Forelimb muscle (tissue), 1 donor: Measurements from ENCODE around the gene CAMTA1. TPM values are rescaled to one million over a fixed set of nuclear protein-coding genes. Genes with fewer than 3 reads are reported as not detected.

Source experiments
- DNase-seq: peaks from one replicate; pipeline ENCODE4 v3.0.0-alpha.2; 2013; ENCODE audit warnings: low read depth
- polyA plus RNA-seq: library from polyadenylated mRNA; unstranded; fragments of 120-200 nt; gene quantifications from one replicate; pipeline ENCODE4 v1.2.1, GENCODE V29; 2013; ENCODE audit not compliant: insufficient read length

CAMTA1 gene
- polyA plus RNA-seq, 1 donor: 43.5 TPM

GRCh38 chr1:6873298-6874015 lies 88.2 kb downstream of the CAMTA1 start:
- no peak for DNase-seq

DNA sequence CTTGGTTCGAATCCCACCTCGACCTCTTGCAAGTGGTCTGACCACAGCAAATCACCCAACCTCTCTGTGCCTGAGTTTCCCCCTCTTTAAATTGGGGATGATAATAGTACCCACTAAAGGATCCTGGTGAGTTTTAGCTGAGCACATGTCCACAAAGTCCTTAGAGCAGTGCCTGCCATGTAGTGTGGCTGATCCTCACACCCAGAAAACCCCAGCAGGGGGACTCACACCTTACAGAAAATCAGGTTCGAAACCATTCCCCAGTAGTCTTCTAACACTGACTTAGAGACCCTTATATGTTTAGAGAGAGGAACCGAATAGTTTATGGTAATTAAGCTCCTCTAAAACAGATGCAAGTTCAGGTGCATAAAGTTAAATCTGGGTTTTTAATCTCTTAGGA lies 89.0 kb downstream of the CAMTA1 start:
- no peak for DNase-seq

- no peak for DNase-seq
These were observed 95.9 kb downstream of the CAMTA1 start for GRCh38 chr1:6880951-6881690.

- no peak for DNase-seq
These were observed 97.2 kb downstream of the CAMTA1 start for GRCh38 chr1:6882414-6882813.

- DNase-seq: no peak
These were observed 99.4 kb downstream of the CAMTA1 start for GRCh38 chr1:6884652-6885153.

DNA sequence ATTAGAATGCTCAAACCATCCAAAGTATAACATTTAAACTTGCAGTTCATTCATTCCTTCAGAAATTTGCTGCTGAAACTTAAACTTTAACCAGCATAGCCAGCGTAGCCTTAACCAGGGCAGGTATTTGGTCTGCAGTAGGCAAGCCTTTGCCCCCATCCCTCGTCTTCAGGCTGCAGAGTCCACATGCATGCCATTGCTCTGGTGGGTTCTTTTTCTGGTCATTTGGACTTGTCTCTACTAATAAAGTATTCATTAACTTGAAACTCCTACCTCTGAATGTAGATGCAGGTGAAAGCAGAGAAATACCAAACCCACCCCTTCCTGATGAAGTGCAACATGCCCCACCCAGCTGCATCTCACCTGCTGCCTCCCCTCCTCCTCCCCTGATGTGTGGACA lies 100.2 kb downstream of the CAMTA1 start:
- DNase-seq: no peak

DNA sequence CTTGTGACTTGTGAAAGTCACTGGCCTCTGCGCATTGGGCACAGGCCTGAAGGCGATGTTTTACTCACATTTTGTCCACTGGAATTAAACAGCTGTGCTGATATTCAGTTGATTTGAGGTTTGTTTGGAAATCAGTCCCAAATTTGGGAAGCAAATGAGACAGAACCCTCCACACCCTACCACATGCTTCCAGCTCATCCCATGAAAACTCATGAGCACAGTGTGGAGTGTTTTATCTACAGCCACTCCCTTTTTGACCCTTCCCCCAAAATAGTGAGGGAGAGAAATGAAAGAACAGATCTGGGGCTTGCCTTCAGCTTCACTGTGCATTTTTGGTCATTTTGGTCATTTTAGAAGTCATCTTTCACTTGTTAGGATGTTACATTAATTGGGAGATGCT lies 101.3 kb downstream of the CAMTA1 start:
- DNase-seq: no peak

- DNase-seq: no peak
These were observed 103.0 kb downstream of the CAMTA1 start for GRCh38 chr1:6888268-6888667.

DNA sequence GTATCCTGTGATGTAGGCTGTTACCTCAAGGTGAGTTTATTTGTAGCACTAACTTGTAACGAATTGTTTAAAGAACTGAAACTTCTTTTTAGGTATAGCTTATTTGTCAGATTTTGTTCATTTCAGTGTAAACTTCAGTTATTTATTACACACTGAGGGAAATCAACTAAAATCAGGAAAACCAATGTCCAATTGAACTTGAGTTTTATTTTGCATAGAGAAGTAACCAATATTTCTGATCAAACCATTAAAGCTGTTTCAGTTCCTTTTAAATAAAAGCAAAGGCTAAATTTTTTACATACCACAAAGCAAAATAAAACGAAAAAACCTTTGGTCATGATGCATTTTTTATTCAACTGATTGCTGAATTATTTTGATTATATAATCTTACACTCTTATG lies 103.6 kb downstream of the CAMTA1 start:
- DNase-seq: no peak

DNA sequence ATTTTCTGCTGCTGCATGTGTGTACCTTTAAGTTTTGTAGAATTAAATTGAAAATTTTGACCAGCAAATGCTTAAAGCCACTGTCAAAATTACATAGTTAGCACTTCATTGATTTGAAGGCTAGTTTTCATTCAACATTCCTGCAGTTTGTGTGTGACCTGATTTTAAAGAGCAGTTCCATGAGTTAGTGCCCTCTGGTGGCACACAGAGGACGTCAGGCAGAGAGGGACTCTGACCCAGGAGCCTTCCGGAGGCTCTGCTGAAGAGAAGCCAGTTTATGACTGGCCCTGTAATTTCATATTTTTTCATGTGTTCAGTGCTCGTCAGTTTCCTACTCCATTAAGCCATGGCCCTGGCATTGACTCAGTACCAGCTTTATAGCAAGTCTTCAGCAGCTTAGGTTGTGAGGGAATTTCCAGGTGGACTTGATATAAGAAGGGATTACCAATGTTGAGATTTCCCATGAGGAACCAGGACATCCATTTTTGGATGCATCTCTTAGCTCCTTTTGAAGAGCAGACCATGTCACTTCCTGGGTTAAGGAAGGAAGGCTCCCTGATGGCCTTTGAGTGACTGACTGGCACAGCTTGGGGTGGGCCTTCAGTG lies 104.7 kb downstream of the CAMTA1 start:
- DNase-seq: no peak

GRCh38 chr1:6890686-6891085 lies 105.4 kb downstream of the CAMTA1 start:
- no peak for DNase-seq

DNA sequence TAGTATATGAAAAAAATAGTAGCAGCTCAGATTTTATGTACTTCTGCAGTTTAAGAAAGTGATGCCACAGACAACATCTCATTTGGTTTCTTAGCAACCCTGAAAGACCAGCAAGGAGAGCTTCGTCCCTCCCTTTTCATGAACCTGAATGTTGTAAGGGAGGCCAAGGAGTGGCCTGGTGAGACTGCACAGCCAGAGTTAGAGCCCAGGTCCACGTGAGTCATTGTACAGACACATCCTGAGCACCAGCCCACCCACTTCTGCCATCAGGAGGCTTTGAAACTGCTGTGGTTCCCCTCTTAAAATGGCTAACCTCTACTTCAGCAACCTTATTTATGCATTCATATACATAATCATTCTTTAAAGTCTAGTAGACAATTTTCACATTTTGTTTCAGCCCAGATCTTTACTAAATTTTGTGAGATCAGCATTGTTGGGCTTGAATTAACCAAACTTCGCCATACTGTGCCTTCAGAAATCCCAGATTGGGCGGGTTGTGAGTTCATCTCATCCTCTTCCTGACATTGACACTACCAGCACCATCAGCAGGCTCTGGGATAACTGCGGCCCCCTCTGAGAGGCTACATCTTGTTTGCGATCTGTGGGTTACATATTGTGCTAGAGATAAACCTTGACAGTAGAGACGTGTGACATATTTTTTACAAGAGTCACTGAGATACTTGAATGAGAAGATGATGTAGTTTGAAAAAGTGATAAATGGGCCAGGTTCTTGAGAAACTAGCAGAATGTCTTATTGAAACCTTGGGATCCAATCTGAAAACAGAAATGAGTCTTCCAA lies 106.7 kb downstream of the CAMTA1 start:
- no peak for DNase-seq

- DNase-seq: no peak
These were observed 108.1 kb downstream of the CAMTA1 start for GRCh38 chr1:6893388-6893787.

- DNase-seq: no peak
These were observed 111.9 kb downstream of the CAMTA1 start for GRCh38 chr1:6897138-6897537.

GRCh38 chr1:6898974-6899539 lies 113.8 kb downstream of the CAMTA1 start:
- no peak for DNase-seq

- no peak for DNase-seq
These were observed 114.4 kb downstream of the CAMTA1 start for GRCh38 chr1:6899621-6900020.

DNA sequence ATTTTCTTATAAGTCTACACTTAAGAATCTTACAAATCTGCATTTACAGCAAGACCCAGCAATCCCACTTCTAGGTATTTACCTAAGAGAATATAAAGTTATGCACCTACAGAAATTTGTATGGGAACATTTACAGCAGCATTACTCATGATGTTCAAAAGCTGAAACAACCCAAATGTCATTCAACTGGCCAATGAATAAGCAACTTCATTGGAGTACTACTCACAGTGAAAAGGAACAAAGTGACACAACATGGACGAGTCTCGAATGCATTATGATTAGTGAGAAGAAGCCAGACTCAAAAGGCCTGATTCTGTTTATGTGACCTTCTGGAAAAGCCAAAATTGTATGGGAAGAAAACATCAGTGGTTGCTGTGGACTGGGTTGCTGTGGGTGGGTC lies 116.9 kb downstream of the CAMTA1 start:
- DNase-seq: no peak

- DNase-seq: no peak
These were observed 119.4 kb downstream of the CAMTA1 start for GRCh38 chr1:6904476-6905170.

GRCh38 chr1:6905331-6905730 lies 120.1 kb downstream of the CAMTA1 start:
- DNase-seq: no peak

DNA sequence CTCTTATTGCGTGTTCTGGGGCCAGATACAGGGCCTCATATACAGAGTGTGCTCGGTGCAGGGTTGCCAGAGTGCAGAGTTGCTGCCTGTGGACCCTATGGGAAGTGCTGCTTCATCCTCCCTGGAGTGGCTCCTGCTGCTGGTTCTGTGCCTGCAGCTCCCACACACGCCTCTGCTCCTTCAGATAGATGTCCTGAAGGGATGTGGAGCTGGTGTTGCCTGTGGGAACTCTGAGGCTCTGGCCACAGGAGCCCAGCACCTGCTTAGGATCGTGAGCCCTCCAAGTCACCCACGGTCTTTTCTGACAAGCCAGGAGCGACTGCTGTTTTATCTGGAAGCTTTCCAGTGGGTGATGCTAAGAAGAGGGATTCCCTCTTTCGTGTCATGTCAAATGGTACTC lies 120.5 kb downstream of the CAMTA1 start:
- DNase-seq: no peak

- no peak for DNase-seq
These were observed 121.5 kb downstream of the CAMTA1 start for GRCh38 chr1:6906783-6907182.
